H1 (cell line): ENCODE data around the gene TRABD2A. TPM values are rescaled to one million over a fixed set of nuclear protein-coding genes. Genes with fewer than 3 reads are reported as not detected.

Experiments
- CTCF ChIA-PET: fragments of 300-600 bp; sonication (Branson Sonifier 250); formaldehyde crosslinking; loops from one replicate; lab custom pipeline; 2021; ENCODE audit not compliant: partially characterized antibody; lab: Charles Lee
- POLR2A ChIA-PET: fragments of 300-600 bp; sonication (Branson Sonifier 250); formaldehyde crosslinking; loops from one replicate; lab custom pipeline; 2021; ENCODE audit warnings: inconsistent platforms; ENCODE audit not compliant: partially characterized antibody; lab: Charles Lee
- DNase-seq, 2 experiments: peaks; one replicate each; pipeline versions ENCODE4 v3.0.0 to v3.0.0-alpha.2; 2010 to 2022; ENCODE audit warnings: low spot score in 2 of 2, low read depth in 1 of 2, mixed read lengths in 1 of 2
- FAIRE-seq: peaks from 2 replicates; lab custom pipeline; 2011; peaks lifted over from hg19 to GRCh38; lab: Jason Lieb, UNC
- H2AFZ ChIP-seq: 2 replicates; pipeline ENCODE4 v1.8.1; 2012; ENCODE audit warnings: low read length, inconsistent platforms
- H2AK5ac ChIP-seq: 2 replicates; pipeline ENCODE4 v1.6.1; 2013; ENCODE audit warnings: low read depth, low read length
- H2BK120ac ChIP-seq: replicated peaks from 2 replicates; pipeline ENCODE3; 2013; ENCODE audit warnings: low read depth, low read length, inconsistent platforms
- H2BK12ac ChIP-seq: 2 replicates; pipeline ENCODE4 v1.6.1; 2013; ENCODE audit warnings: low read depth, low read length
- H2BK15ac ChIP-seq: 2 replicates; pipeline ENCODE4 v1.6.1; 2013; ENCODE audit warnings: low read length
- H2BK20ac ChIP-seq: 2 replicates; pipeline ENCODE4 v1.6.1; 2013; ENCODE audit warnings: low read length
- H2BK5ac ChIP-seq: 2 replicates; pipeline ENCODE4 v1.6.1; 2013; ENCODE audit warnings: low read depth, low read length
- H3K14ac ChIP-seq: 2 replicates; pipeline ENCODE4 v1.6.1; 2013; ENCODE audit warnings: inconsistent platforms; ENCODE audit not compliant: insufficient read length
- H3K18ac ChIP-seq: 2 replicates; pipeline ENCODE4 v1.6.1; 2013; ENCODE audit warnings: low read length; ENCODE audit errors: extremely low read depth
- H3K23ac ChIP-seq: 2 replicates; pipeline ENCODE4 v1.6.1; 2013; ENCODE audit warnings: inconsistent platforms; ENCODE audit not compliant: insufficient read length
- H3K23me2 ChIP-seq: 2 replicates; pipeline ENCODE4 v1.6.1; 2013; ENCODE audit warnings: low read depth, low read length
- H3K27ac ChIP-seq: 2 replicates; pipeline ENCODE4 v1.6.1; 2011; ENCODE audit warnings: low read depth, low read length, inconsistent platforms
- H3K27me3 ChIP-seq, 4 experiments: replicated peaks in 1 of 4; 1 replicate in 1 of 4; 2 replicates in 3 of 4; pipeline versions ENCODE4 v1.6.1 to v1.8.1; 2011 to 2013; ENCODE audit warnings: low read length in 3 of 4, mild to moderate bottlenecking in 3 of 4, inconsistent platforms in 2 of 4, mixed read lengths in 2 of 4, moderate library complexity in 1 of 4; ENCODE audit not compliant: control insufficient read depth in 3 of 4, insufficient read depth in 3 of 4; ENCODE audit errors: extremely low read depth in 1 of 4
- H3K36me3 ChIP-seq, 4 experiments: 2 replicates each; pipeline versions ENCODE4 v1.6.1 to v1.8.1; 2011 to 2013; ENCODE audit warnings: mild to moderate bottlenecking in 4 of 4, low read length in 3 of 4, moderate library complexity in 2 of 4, control low read depth in 1 of 4, inconsistent platforms in 1 of 4; ENCODE audit not compliant: insufficient read depth in 4 of 4, control insufficient read depth in 2 of 4
- H3K4ac ChIP-seq: replicated peaks from 2 replicates; pipeline ENCODE3; 2013; ENCODE audit warnings: low read length, low read depth, mixed read lengths, inconsistent platforms; ENCODE audit not compliant: insufficient read length
- H3K4me1 ChIP-seq, 4 experiments: replicated peaks in 1 of 4; 1 replicate in 1 of 4; 2 replicates in 3 of 4; pipeline versions ENCODE4 v1.6.1 to v1.8.1; 2011 to 2013; ENCODE audit warnings: low read length in 3 of 4, inconsistent platforms in 2 of 4, mixed read lengths in 1 of 4; ENCODE audit not compliant: insufficient read depth in 4 of 4, control insufficient read depth in 3 of 4
- H3K4me2 ChIP-seq, 2 experiments: 2 replicates each; pipeline versions ENCODE4 v1.6.1 to v1.8.1; 2011 to 2013; ENCODE audit warnings: low read depth in 2 of 2, low read length in 2 of 2, control low read depth in 1 of 2, inconsistent platforms in 1 of 2, mild to moderate bottlenecking in 1 of 2; ENCODE audit not compliant: insufficient read depth in 1 of 2
- H3K4me3 ChIP-seq, 4 experiments: fragments of 200-600, 300-600 bp in 1 of 4; sonication (generic), shearing (Covaris generic), sonication (Bioruptor Twin) in 1 of 4; 2 replicates each; pipeline versions ENCODE4 v1.5.1 to v1.8.1; 2011 to 2016; ENCODE audit warnings: low read length in 4 of 4, low read depth in 3 of 4, control low read depth in 2 of 4, inconsistent platforms in 2 of 4, mild to moderate bottlenecking in 2 of 4, mixed read lengths in 1 of 4, moderate library complexity in 1 of 4; ENCODE audit not compliant: insufficient read depth in 2 of 4; ENCODE audit errors: extremely low read depth in 1 of 4
- H3K56ac ChIP-seq: replicated peaks from 2 replicates; pipeline ENCODE3; 2013; ENCODE audit warnings: low read depth, mild to moderate bottlenecking, mixed read lengths, low read length, inconsistent platforms; ENCODE audit not compliant: insufficient read length
- H3K79me1 ChIP-seq: 2 replicates; pipeline ENCODE4 v1.6.1; 2013; ENCODE audit warnings: low read depth, low read length, control low read depth
- H3K79me2 ChIP-seq, 2 experiments: 2 replicates each; pipeline versions ENCODE4 v1.6.1 to v1.8.1; 2012 to 2013; ENCODE audit warnings: low read length in 2 of 2, mild to moderate bottlenecking in 2 of 2, inconsistent platforms in 1 of 2; ENCODE audit not compliant: insufficient read depth in 2 of 2, control insufficient read depth in 1 of 2
- H3K9ac ChIP-seq, 4 experiments: replicated peaks in 1 of 4; 1 replicate in 1 of 4; 2 replicates in 3 of 4; pipeline versions ENCODE4 v1.6.1 to v1.8.1; 2011 to 2013; ENCODE audit warnings: low read depth in 3 of 4, low read length in 3 of 4, control low read depth in 2 of 4, mild to moderate bottlenecking in 2 of 4, moderate library complexity in 2 of 4, inconsistent platforms in 1 of 4; ENCODE audit errors: extremely low read depth in 1 of 4
- H3K9me3 ChIP-seq, 2 experiments: 2 replicates each; pipeline versions ENCODE4 v1.6.1 to v1.8.1; 2012 to 2013; ENCODE audit warnings: mild to moderate bottlenecking in 2 of 2, moderate library complexity in 2 of 2, control low read depth in 1 of 2, inconsistent platforms in 1 of 2, low read depth in 1 of 2, low read length in 1 of 2, mixed read lengths in 1 of 2; ENCODE audit not compliant: insufficient read depth in 2 of 2
- H4K20me1 ChIP-seq, 2 experiments: replicated peaks in 1 of 2; 2 replicates each; pipeline versions ENCODE3 to v1.8.1; 2011 to 2013; ENCODE audit warnings: inconsistent platforms in 2 of 2, low read length in 2 of 2, mild to moderate bottlenecking in 1 of 2; ENCODE audit not compliant: insufficient read depth in 2 of 2, control insufficient read depth in 1 of 2
- H4K5ac ChIP-seq: 2 replicates; pipeline ENCODE4 v1.6.1; 2013; ENCODE audit warnings: low read length, low read depth, mixed read lengths, inconsistent platforms; ENCODE audit not compliant: insufficient read length
- H4K8ac ChIP-seq: 2 replicates; pipeline ENCODE4 v1.8.0; 2013; ENCODE audit warnings: mild to moderate bottlenecking, moderate library complexity, low read length, inconsistent platforms; ENCODE audit not compliant: insufficient read depth; ENCODE audit errors: extremely low read depth
- H4K91ac ChIP-seq: replicated peaks from 2 replicates; pipeline ENCODE3; 2013; ENCODE audit warnings: low read length, mixed read lengths, inconsistent platforms; ENCODE audit not compliant: insufficient read length
- CHD1 ChIP-seq: IDR thresholded peaks from 2 replicates; pipeline ENCODE4 v1.6.1; 2012; ENCODE audit warnings: low read depth, low read length, improper control_type of control experiment
- EP300 ChIP-seq, 2 experiments: IDR thresholded peaks; 1 replicate in 1 of 2; 2 replicates in 1 of 2; pipeline ENCODE4 v1.6.1; 2011 to 2012; ENCODE audit warnings: low read depth in 2 of 2, low read length in 2 of 2, mild to moderate bottlenecking in 2 of 2, borderline replicate concordance in 1 of 2, inconsistent platforms in 1 of 2, moderate library complexity in 1 of 2
- EZH2 ChIP-seq: fragments of 200-600 bp; sonication (generic); IDR thresholded peaks from 2 replicates; pipeline ENCODE4 v1.7.1; 2012; ENCODE audit warnings: low read depth, mild to moderate bottlenecking, moderate library complexity, low read length, inconsistent platforms; ENCODE audit not compliant: severe bottlenecking
- HDAC6 ChIP-seq: IDR thresholded peaks from one replicate; pipeline ENCODE4 v1.7.1; 2012; ENCODE audit warnings: low read depth, mild to moderate bottlenecking, inconsistent platforms, low read length, moderate library complexity
- KDM1A ChIP-seq: fragments of 200-600, 300-600 bp; sonication (generic); IDR thresholded peaks from 2 replicates; pipeline ENCODE4 v1.7.1; 2016; ENCODE audit warnings: mild to moderate bottlenecking, low read length, borderline replicate concordance
- NRF1 ChIP-seq: IDR thresholded peaks from 2 replicates; pipeline ENCODE4 v1.6.1; 2011; ENCODE audit warnings: mild to moderate bottlenecking, low read depth, low read length, improper control_type of control experiment
- RAD21 ChIP-seq, 2 experiments: IDR thresholded peaks in 1 of 2; conservative IDR thresholded peaks in 1 of 2; 2 replicates each; pipeline ENCODE4 v1.6.1; 2011; ENCODE audit warnings: low read depth in 2 of 2, low read length in 2 of 2, improper control_type of control experiment in 1 of 2, inconsistent platforms in 1 of 2, mild to moderate bottlenecking in 1 of 2, moderate library complexity in 1 of 2
- SIRT6 ChIP-seq: IDR thresholded peaks from one replicate; pipeline ENCODE4 v1.7.1; 2012; ENCODE audit warnings: low read length, inconsistent platforms
- SUZ12 ChIP-seq: fragments of 200-600 bp; sonication (generic); IDR thresholded peaks from 2 replicates; pipeline ENCODE4 v1.6.1; 2012; ENCODE audit warnings: mild to moderate bottlenecking, inconsistent platforms, low read length, moderate library complexity, mixed read lengths
- ZNF274 ChIP-seq: IDR thresholded peaks from 2 replicates; pipeline ENCODE4 v1.7.0; 2012; ENCODE audit warnings: low read length, borderline replicate concordance; ENCODE audit errors: extremely low read depth
- WGBS, 2 experiments: shearing (Covaris generic) in 1 of 2; methylation state at CpG; one replicate each; pipeline versions ENCODE4 v1.1.6 to v1.1.7; 2013 to 2015; ENCODE audit warnings: low lambda C conversion rate in 2 of 2, mixed read lengths in 2 of 2, inconsistent platforms in 1 of 2, low coverage in 1 of 2, missing lambda C conversion rate in 1 of 2; ENCODE audit not compliant: insufficient replicate concordance in 2 of 2, insufficient coverage in 1 of 2, insufficient read length in 1 of 2; ENCODE audit errors: extremely low coverage in 1 of 2, missing lambda C conversion rate in 1 of 2; 5-methylcytosine and 5-hydroxymethylcytosine counted together
- polyA plus RNA-seq, 7 experiments: library from polyadenylated mRNA; depleted of rRNA in 3 of 7; stranded (reverse) in 5 of 7; unstranded in 2 of 7; fragments of >200 nt in 5 of 7; fragments of 200-250 nt in 2 of 7; gene quantifications; 1 replicate in 5 of 7; 2 replicates in 1 of 7; 4 replicates in 1 of 7; pipeline versions ENCODE4 v1.2.1 to v1.2.3, GENCODE V29; 2011 to 2013; ENCODE audit warnings: missing spikeins in 2 of 7, mixed read lengths in 2 of 7
- total RNA-seq: library from RNA; stranded (reverse); fragmentation: NEBNext Ultra II Directional; extraction: Animal tissue kit (Norgen Biotek cat#: 25700); gene quantifications from 2 replicates; pipeline ENCODE4 v1.2.1, GENCODE V29; 2021
- TF ChIP-seq, protein P1 (sequence below): IDR thresholded peaks from 2 replicates; pipeline ENCODE4 v1.6.1; 2012; ENCODE audit warnings: low read length, inconsistent platforms
- TF ChIP-seq, protein P2 (sequence below): IDR thresholded peaks from 2 replicates; pipeline ENCODE4 v1.6.1; 2012; ENCODE audit warnings: inconsistent platforms

TRABD2A gene
- total and polyA plus RNA-seq, 2 of the 8 experiments (the other 6 are each of a cell fraction or from before 2014, with no cell fraction given), result 17.3 to 18.6 TPM

DNA sequence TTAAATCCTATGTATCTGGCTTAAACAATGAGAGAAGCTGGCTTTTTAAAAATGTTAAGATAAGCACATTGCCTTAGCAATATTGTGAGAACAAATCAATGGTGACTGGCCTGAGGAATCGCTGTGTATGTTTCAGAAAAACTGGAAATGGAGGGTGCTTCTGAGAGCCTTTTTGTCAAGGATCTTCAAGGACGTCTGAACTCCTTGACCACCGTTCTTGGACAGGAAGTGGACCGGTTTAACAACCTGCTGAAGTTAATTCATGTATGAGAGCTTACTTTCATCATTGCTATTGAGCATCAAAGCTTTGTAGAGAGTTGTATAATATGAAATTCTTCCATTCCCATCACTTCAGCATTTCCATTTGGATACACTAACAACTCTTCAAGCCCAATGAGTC, 72.6 kb downstream of the TRABD2A start:
- no peak overlapping the region for H2BK120ac ChIP-seq
- H4K5ac ChIP-seq, result no peak overlapping the region
- no peak overlapping the region for H2BK12ac ChIP-seq
- H3K4me1 ChIP-seq, result no peaks in the 10 kb centered on the region
- H3K23me2 ChIP-seq, result no peaks in the 10 kb centered on the region
- no peak overlapping the region for H4K8ac ChIP-seq
- ChIA-PET POLR2A (interaction anchor here (1.2 kb wide), 1 partner anchor 20 kb away, joined by 3 read pairs; no protein-coding TSS in a partner anchor), CTCF (interaction anchor here (0.7 to 1.7 kb wide), 2 partner anchors 50 to 159 kb away, joined by 3 to 4 read pairs; no protein-coding TSS in a partner anchor)
- no peak overlapping the region for H2AK5ac ChIP-seq
- no peaks in the 10 kb centered on the region for H3K79me2 ChIP-seq
- H3K4me2 ChIP-seq, result no peak overlapping the region
- H3K14ac ChIP-seq, result no peak overlapping the region
- no peak overlapping the region for H2AFZ ChIP-seq
- no peaks in the 10 kb centered on the region for H3K9me3 ChIP-seq
- no peak overlapping the region for H3K9ac ChIP-seq
- H3K27me3 ChIP-seq, result no peaks in the 10 kb centered on the region
- no peak for DNase-seq
- H3K79me1 ChIP-seq, result no peaks in the 10 kb centered on the region
- no peak overlapping the region for H3K18ac ChIP-seq
- no peak overlapping the region for H4K91ac ChIP-seq
- FAIRE-seq, result no peak
- no peak overlapping the region for H2BK5ac ChIP-seq
- no peak overlapping the region for H2BK15ac ChIP-seq
- no peak overlapping the region for H3K4me3 ChIP-seq
- no peaks in the 10 kb centered on the region for H3K36me3 ChIP-seq
- H2BK20ac ChIP-seq, result no peak overlapping the region
- no peak overlapping the region for H3K4ac ChIP-seq
- no peak overlapping the region for H3K27ac ChIP-seq
- WGBS, 2 experiments, result 94% methylated on average over 4 of the region's 4 CpGs; no CpG with 5 or more reads in 1 of the 2 experiments
- H4K20me1 ChIP-seq, result no peaks in the 10 kb centered on the region
- no peak overlapping the region for H3K23ac ChIP-seq
- H3K56ac ChIP-seq, result no peak overlapping the region
- TF ChIP-seq, protein P1, sequence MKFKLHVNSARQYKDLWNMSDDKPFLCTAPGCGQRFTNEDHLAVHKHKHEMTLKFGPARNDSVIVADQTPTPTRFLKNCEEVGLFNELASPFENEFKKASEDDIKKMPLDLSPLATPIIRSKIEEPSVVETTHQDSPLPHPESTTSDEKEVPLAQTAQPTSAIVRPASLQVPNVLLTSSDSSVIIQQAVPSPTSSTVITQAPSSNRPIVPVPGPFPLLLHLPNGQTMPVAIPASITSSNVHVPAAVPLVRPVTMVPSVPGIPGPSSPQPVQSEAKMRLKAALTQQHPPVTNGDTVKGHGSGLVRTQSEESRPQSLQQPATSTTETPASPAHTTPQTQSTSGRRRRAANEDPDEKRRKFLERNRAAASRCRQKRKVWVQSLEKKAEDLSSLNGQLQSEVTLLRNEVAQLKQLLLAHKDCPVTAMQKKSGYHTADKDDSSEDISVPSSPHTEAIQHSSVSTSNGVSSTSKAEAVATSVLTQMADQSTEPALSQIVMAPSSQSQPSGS, result no peak
- TF ChIP-seq SUZ12, result no peak
- TF ChIP-seq KDM1A, result no peak
- no peak for TF ChIP-seq ZNF274
- TF ChIP-seq EP300 (IDR thresholded peaks at IDR 0.05; ENCODE audit: borderline replicate concordance in 1 of 2, low read depth in 2 of 2, low read length in 2 of 2), result no peak
- no peak for TF ChIP-seq NRF1
- TF ChIP-seq EZH2, result no peak
- TF ChIP-seq SIRT6, result no peak
- TF ChIP-seq RAD21 (IDR thresholded peaks at IDR 0.05 in 1 of 2, conservative IDR thresholded peaks at IDR 0.05 in 1 of 2; ENCODE audit: low read depth in 2 of 2, low read length in 2 of 2), result no peak
- TF ChIP-seq HDAC6, result no peak
- TF ChIP-seq CHD1, result no peak
- TF ChIP-seq, protein P2, sequence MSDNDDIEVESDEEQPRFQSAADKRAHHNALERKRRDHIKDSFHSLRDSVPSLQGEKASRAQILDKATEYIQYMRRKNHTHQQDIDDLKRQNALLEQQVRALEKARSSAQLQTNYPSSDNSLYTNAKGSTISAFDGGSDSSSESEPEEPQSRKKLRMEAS, result no peak
